Transverse colon (tissue), 4 donors: ENCODE results near the gene EFCAB14. TPM values are rescaled to one million over a fixed set of nuclear protein-coding genes. Genes with fewer than 3 reads are reported as not detected.

Experiments used
- DNase-seq: peaks from one replicate; pipeline ENCODE4 v3.0.0-alpha.2; 2019
- H3K27ac ChIP-seq, 4 donors: fragments of 200-600 bp; sonication (generic); 2 replicates each; pipeline ENCODE4 v1.5.1; 2016 to 2018; ENCODE audit warnings: inconsistent platforms in 4 of 4
- H3K27me3 ChIP-seq: fragments of 200-600 bp; sonication (generic); 2 replicates; pipeline ENCODE4 v1.5.1; 2017; ENCODE audit warnings: inconsistent platforms
- H3K36me3 ChIP-seq, 4 donors: fragments of 200-600 bp; sonication (generic); 2 replicates each; pipeline ENCODE4 v1.5.1; 2017 to 2019; ENCODE audit warnings: inconsistent platforms in 4 of 4
- H3K4me1 ChIP-seq, 4 donors: fragments of 200-600 bp; sonication (generic); 2 replicates each; pipeline ENCODE4 v1.5.1; 2017 to 2020; ENCODE audit warnings: inconsistent platforms in 4 of 4
- H3K4me3 ChIP-seq, 4 donors: fragments of 200-600 bp; sonication (generic); 1 replicate in 1 of 4; 2 replicates in 3 of 4; pipeline versions ENCODE4 v1.5.1 to v1.6.1; 2017 to 2019; ENCODE audit warnings: inconsistent platforms in 4 of 4
- H3K9me3 ChIP-seq, 2 donors: fragments of 200-600 bp; sonication (generic); 2 replicates each; pipeline ENCODE4 v1.5.1; 2017 to 2019; ENCODE audit warnings: inconsistent platforms in 2 of 2
- EP300 ChIP-seq: sonication (generic); formaldehyde crosslinking; IDR thresholded peaks from one replicate; pipeline ENCODE4 v1.6.1; 2017; ENCODE audit warnings: antibody characterized with exemption, low read depth
- POLR2A ChIP-seq: fragments of 450-650 bp; IDR thresholded peaks from one replicate; pipeline ENCODE4 v1.6.1; 2016; ENCODE audit warnings: antibody characterized with exemption, mild to moderate bottlenecking, moderate library complexity
- POLR2AphosphoS5 ChIP-seq, 3 donors: sonication (generic); formaldehyde crosslinking; IDR thresholded peaks; one replicate each; pipeline ENCODE4 v1.6.1; 2016; ENCODE audit warnings: antibody characterized with exemption in 3 of 3
- WGBS, 2 donors: methylation state at CpG; one replicate each; pipeline ENCODE4 v1.1.5; 2018; ENCODE audit warnings: low coverage in 1 of 2; 5-methylcytosine and 5-hydroxymethylcytosine counted together
- in situ Hi-C, 4 donors: fragments of 200-750 bp; cut with MboI; loops; one replicate each; pipeline versions ENCODE4 v1.15.0 to v1.15.1; 2017; ENCODE audit warnings: low sequenced_read_pairs in 3 of 4, low pct_ligation_motif_present in 1 of 4, low pct_unique_long_range_greater_than_20kb in 1 of 4
- intact Hi-C: fragments of 100-400 bp; cut with DNase I; formaldehyde crosslinking; loops from one replicate; pipeline ENCODE4 v1.15.1; 2023; ENCODE audit warnings: low total_unique reads
- total RNA-seq, 4 donors: library from RNA; depleted of rRNA; stranded (reverse); fragments of >200 nt; gene quantifications; one replicate each; pipeline ENCODE4 v1.1.0, GENCODE V29; 2016
- TF ChIP-seq, protein P1 (sequence below), 5 experiments: fragments of 200-600 bp in 3 of 5; fragments of 450-650 bp in 2 of 5; sonication (generic) in 3 of 5; IDR thresholded peaks; 1 replicate in 2 of 5; 2 replicates in 3 of 5; pipeline ENCODE4 v1.5.1; 2016 to 2017; ENCODE audit warnings: antibody characterized with exemption in 5 of 5, inconsistent platforms in 3 of 5, mild to moderate bottlenecking in 2 of 5, moderate library complexity in 1 of 5

The EFCAB14 gene
- total RNA-seq, 4 donors from 2014 or later: 48.2 to 119 (median 85.4) TPM

DNA sequence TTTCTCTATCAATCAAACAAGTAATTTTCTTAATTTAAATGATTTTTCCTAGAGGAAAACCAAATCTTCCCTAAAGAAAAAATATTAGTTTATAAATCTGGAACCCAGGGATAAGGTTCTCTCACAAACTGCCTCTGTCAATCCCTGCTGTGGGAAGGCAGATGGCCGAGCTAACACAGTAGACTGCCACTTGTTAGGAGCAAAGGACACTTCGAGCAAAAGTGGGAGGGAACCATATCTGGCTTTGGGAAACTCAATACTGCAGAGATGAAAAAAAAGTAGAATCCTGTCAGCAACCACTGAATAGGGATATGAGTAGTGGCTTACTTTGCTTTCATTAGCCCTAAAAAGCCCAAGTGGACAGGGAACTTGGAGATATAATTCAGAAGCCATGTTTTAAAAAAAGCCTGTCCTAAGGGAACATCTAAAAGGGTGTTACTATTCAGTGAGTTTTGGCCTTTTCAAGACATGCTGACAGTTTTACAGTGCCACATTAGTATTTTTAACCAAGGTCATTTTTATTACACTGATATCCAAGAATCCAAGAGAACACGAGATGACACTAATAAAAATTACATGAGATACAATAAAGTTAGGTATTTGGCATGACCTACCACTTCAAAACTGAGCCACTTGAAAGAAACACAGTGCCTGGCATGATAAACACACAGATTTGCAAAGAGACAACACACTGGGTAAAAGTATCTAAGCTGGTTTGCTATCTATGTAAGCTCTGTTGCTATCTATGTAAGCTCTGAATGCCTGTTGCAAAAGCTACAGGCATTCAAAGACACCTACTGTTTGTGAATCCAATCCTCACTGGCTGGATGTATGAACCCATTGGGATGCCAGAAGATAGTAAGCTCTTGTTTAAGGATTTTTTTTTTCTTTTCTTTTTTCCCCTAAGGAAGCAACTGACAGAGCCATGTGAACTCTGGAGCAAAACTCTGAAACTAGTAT, 25.8 kb downstream of the EFCAB14 start:
- Histone ChIP-seq H3K4me1 (peaks cover 8 to 45% (median 11%) of the 10 kb centered on the region in 4 donors), H3K27me3 (no peaks in the 10 kb centered on the region), H3K9me3 (no peaks in the 10 kb centered on the region), H3K27ac (peak overlapping the region in 3 of 4 donors; percentile 13 to 49 (median 40)), H3K4me3 (no peak overlapping the region), H3K36me3 (peaks cover 0 to 33% (median 14%) of the 10 kb centered on the region in 4 donors)
- in situ Hi-C loops: no loop called here
- 37 to 52% methylated on average over 2 to 3 of the region's 3 CpGs for WGBS, 2 donors
- intact Hi-C loops: no loop called here
- DNase-seq: no peak
- TF ChIP-seq POLR2A (no peak), EP300 (no peak), POLR2AphosphoS5 (IDR thresholded peaks at IDR 0.05) (no peak)
- TF ChIP-seq, protein P1, sequence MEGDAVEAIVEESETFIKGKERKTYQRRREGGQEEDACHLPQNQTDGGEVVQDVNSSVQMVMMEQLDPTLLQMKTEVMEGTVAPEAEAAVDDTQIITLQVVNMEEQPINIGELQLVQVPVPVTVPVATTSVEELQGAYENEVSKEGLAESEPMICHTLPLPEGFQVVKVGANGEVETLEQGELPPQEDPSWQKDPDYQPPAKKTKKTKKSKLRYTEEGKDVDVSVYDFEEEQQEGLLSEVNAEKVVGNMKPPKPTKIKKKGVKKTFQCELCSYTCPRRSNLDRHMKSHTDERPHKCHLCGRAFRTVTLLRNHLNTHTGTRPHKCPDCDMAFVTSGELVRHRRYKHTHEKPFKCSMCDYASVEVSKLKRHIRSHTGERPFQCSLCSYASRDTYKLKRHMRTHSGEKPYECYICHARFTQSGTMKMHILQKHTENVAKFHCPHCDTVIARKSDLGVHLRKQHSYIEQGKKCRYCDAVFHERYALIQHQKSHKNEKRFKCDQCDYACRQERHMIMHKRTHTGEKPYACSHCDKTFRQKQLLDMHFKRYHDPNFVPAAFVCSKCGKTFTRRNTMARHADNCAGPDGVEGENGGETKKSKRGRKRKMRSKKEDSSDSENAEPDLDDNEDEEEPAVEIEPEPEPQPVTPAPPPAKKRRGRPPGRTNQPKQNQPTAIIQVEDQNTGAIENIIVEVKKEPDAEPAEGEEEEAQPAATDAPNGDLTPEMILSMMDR (IDR thresholded peaks at IDR 0.05): no peak

DNA sequence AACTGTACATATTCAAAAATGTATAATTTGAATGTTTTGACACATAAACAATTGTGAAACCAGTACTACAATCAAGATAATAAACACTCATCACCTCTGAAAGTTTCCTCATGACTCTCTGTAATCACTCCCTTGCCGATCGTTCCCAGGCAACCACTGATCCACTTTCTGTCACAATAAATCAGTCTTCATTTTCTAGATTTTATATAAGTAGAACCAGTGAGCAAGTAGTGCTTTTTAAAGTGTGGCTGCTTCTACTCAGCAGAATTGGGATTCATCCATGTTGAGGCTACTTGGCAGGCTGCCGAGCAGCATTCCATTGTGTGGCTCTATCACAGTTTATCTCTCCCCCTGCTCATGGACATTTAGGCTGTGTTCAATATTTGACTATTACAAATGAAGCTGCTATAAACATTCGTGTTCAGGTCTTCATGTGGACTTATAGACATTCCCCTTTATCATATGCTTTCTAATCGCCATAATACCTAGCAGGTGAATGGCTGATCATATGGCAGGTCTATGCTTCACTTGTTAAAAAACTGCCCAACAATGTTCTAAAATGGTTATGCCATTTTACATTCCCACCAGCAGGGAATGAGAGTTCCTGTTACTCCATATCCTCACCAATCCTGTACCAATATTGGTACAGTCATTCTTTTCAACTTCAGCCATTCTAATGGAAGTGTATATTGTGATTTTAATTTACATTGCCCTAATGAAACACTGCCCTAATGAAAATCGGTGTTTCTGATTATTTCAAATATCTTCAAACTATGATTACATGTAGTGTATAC, 26.7 kb downstream of the EFCAB14 start:
- H3K4me3 ChIP-seq: no peak overlapping the region
- no peak overlapping the region for H3K27ac ChIP-seq
- peaks cover 0 to 28% (median 13%) of the 10 kb centered on the region in 4 donors for H3K36me3 ChIP-seq
- no peaks in the 10 kb centered on the region for H3K27me3 ChIP-seq
- no peak for TF ChIP-seq EP300
- TF ChIP-seq, protein P1 (IDR thresholded peaks at IDR 0.05): peak in 1 of 5 experiments; percentile 20
- no peak for DNase-seq
- intact Hi-C loops: no loop called here
- no peaks in the 10 kb centered on the region for H3K9me3 ChIP-seq
- 55 to 62% methylated on average over 5 to 6 of the region's 6 CpGs for WGBS, 2 donors
- peaks cover 11 to 54% (median 20%) of the 10 kb centered on the region in 4 donors for H3K4me1 ChIP-seq
- in situ Hi-C loops: no loop called here

DNA sequence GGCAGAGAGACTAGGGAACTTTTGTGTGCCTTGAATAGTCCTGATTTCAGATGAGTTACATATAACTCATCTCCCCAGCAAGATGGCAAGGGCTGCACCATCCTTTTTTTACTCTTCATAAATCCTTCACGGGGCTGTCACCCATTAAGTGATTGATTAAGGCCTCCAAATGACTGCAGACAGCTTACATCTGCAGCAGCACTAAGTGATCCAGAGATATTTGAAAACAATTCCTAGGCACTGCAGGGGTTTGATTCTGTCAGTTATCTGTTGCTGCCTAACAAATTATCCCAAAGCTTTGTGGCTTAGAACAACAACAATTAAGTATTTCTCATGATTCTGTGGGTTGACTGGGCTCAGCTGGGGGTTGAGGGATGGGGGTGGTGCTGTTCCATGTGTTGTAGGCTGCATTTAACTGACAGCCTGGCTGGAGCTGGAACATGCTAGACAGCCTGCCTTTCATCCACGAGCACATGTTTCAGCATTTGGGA, 27.9 kb downstream of the EFCAB14 start:
- Histone ChIP-seq H3K9me3 (no peaks in the 10 kb centered on the region), H3K4me1 (peaks cover 15 to 66% (median 31%) of the 10 kb centered on the region in 4 donors), H3K36me3 (peaks cover 0 to 25% (median 11%) of the 10 kb centered on the region in 4 donors), H3K27ac (no peak overlapping the region), H3K4me3 (no peak overlapping the region), H3K27me3 (no peaks in the 10 kb centered on the region)
- TF ChIP-seq EP300: no peak
- no peak for TF ChIP-seq POLR2AphosphoS5 (IDR thresholded peaks at IDR 0.05)
- TF ChIP-seq, protein P1 (IDR thresholded peaks at IDR 0.05): no peak
- no peak for TF ChIP-seq POLR2A
- in situ Hi-C loops (no loop called here), intact Hi-C loops (no loop called here)
- 71 to 90% methylated on average over 1 to 2 of the region's 2 CpGs for WGBS, 2 donors
- no peak for DNase-seq

DNA sequence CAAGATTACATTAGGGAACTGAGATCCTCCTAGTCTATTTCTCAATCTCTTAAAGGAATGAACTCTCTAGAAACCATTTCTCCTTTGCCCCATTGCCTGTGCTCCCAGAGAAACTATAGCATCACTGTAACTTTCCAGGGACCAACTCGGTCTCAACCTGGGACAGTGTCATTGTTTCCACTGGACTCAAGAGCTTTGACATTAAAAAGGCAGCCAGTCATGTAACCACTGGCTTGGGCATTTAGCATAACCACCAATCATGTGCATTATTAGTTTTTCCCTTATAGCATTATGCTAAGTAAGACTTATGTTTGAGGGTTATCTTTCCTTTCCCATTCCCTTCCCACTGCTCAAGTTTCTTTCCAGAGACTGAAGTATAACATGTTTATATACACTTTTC, 29.0 kb downstream of the EFCAB14 start:
- in situ Hi-C loops: no loop called here
- Histone ChIP-seq H3K27ac (no peak overlapping the region), H3K36me3 (peaks cover 0 to 25% (median 5%) of the 10 kb centered on the region in 4 donors), H3K4me3 (no peak overlapping the region), H3K4me1 (peaks cover 15 to 71% (median 32%) of the 10 kb centered on the region in 4 donors), H3K9me3 (no peaks in the 10 kb centered on the region), H3K27me3 (no peaks in the 10 kb centered on the region)
- no peak for DNase-seq
- WGBS, 2 donors: 63 to 92% methylated on average over 1 of the region's 1 CpG
- intact Hi-C loops: no loop called here
- TF ChIP-seq EP300: no peak
- TF ChIP-seq, protein P1 (IDR thresholded peaks at IDR 0.05): no peak
- TF ChIP-seq POLR2AphosphoS5 (IDR thresholded peaks at IDR 0.05): no peak
- no peak for TF ChIP-seq POLR2A
